MCF 10A (cell line): ENCODE results near the gene NSMCE3. TPM values are rescaled to one million over a fixed set of nuclear protein-coding genes. Genes with fewer than 3 reads are reported as not detected.

ENCODE experiments used
- BruUV-seq: library from RNA; stranded (reverse); fragments of 400-500 nt; replicated peaks from 2 replicates; lab custom pipeline; 2021; lab: Mats Ljungman, UMichigan
- CTCF ChIA-PET: fragments of 300-600 bp; sonication (Branson Sonifier 250); formaldehyde crosslinking; extraction: SDS; loops from one replicate; lab custom pipeline; 2021; ENCODE audit warnings: antibody characterized with exemption, inconsistent platforms; lab: Yijun Ruan, JAX
- POLR2A ChIA-PET: fragments of 300-600, 350-650 bp; sonication (Branson Sonifier 250); formaldehyde crosslinking; extraction: SDS; loops from one replicate; lab custom pipeline; 2020; ENCODE audit warnings: antibody characterized with exemption, inconsistent platforms; lab: Yijun Ruan, JAX
- DNase-seq: peaks from one replicate; pipeline ENCODE4 v3.0.0-alpha.2; 2018; ENCODE audit not compliant: unreplicated experiment
- H3K27ac Mint-ChIP-seq: one replicate; pipeline ENCODE4 v1.8.0; 2022; ENCODE audit warnings: mild to moderate bottlenecking, low read depth, mixed read lengths; ENCODE audit not compliant: unreplicated experiment
- H3K27me3 Mint-ChIP-seq: one replicate; pipeline ENCODE4 v1.8.0; 2022; ENCODE audit warnings: mixed read lengths; ENCODE audit not compliant: insufficient read depth, unreplicated experiment
- H3K36me3 Mint-ChIP-seq: one replicate; pipeline ENCODE4 v1.8.0; 2022; ENCODE audit warnings: mild to moderate bottlenecking, moderate library complexity, mixed read lengths; ENCODE audit not compliant: insufficient read depth, unreplicated experiment
- H3K4me1 Mint-ChIP-seq: one replicate; pipeline ENCODE4 v1.8.0; 2022; ENCODE audit warnings: mixed read lengths; ENCODE audit not compliant: insufficient read depth, unreplicated experiment
- H3K4me3 Mint-ChIP-seq: one replicate; pipeline ENCODE4 v1.8.0; 2022; ENCODE audit warnings: mild to moderate bottlenecking, moderate library complexity, mixed read lengths; ENCODE audit not compliant: unreplicated experiment
- H3K9me3 Mint-ChIP-seq: one replicate; pipeline ENCODE4 v1.8.0; 2022; ENCODE audit warnings: mixed read lengths; ENCODE audit not compliant: unreplicated experiment
- intact Hi-C: fragments of 100-400 bp; cut with micrococcal nuclease; formaldehyde crosslinking; loops from 2 replicates; pipeline ENCODE4 v1.14.1; 2022
- total RNA-seq: library from RNA; stranded (reverse); gene quantifications from 2 replicates; pipeline ENCODE4 v1.2.3, GENCODE V29; 2022
- TF ChIP-seq, protein P1 (sequence below): fragments of 200-600 bp; IDR thresholded peaks from one replicate; pipeline ENCODE4 v1.8.0; 2022; ENCODE audit warnings: antibody characterized with exemption, mild to moderate bottlenecking; ENCODE audit not compliant: unreplicated experiment

NSMCE3 gene
- total RNA-seq, 1 experiment from 2014 or later = 6.7 TPM

DNA sequence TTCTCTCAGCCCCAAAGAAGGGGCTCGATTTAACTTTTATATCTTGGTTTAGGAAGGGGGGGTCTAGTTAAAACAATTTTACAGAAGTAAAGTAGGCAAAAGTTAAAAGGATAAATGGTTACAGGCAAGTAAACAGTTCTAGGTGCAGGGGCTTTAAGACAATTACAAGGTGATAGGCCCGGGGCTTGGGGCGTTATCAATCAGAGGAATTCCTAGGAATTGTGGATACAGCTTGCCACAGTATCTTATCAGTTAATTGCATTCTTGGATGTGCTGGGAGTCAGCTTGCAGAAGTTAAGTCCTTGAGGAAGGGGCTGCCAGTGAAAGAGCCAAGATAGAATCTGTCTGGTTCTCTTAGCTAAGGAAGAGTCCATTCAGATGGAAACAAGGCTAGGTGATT, 52.7 kb downstream of the NSMCE3 start:
- Mint-ChIP-seq H3K27me3 (peaks cover 60% of the 10 kb centered on the region), H3K4me3 (no peak overlapping the region), H3K9me3 (peaks cover 8% of the 10 kb centered on the region), H3K4me1 (no peaks in the 10 kb centered on the region), H3K36me3 (no peaks in the 10 kb centered on the region), H3K27ac (no peak overlapping the region)
- no peak for DNase-seq
- BruUV-seq = no TSS peak
- POLR2A ChIA-PET = no interaction called here
- intact Hi-C loops = no loop called here
- CTCF ChIA-PET = no interaction called here
- TF ChIP-seq, protein P1, sequence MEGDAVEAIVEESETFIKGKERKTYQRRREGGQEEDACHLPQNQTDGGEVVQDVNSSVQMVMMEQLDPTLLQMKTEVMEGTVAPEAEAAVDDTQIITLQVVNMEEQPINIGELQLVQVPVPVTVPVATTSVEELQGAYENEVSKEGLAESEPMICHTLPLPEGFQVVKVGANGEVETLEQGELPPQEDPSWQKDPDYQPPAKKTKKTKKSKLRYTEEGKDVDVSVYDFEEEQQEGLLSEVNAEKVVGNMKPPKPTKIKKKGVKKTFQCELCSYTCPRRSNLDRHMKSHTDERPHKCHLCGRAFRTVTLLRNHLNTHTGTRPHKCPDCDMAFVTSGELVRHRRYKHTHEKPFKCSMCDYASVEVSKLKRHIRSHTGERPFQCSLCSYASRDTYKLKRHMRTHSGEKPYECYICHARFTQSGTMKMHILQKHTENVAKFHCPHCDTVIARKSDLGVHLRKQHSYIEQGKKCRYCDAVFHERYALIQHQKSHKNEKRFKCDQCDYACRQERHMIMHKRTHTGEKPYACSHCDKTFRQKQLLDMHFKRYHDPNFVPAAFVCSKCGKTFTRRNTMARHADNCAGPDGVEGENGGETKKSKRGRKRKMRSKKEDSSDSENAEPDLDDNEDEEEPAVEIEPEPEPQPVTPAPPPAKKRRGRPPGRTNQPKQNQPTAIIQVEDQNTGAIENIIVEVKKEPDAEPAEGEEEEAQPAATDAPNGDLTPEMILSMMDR = no peak
